HEK293 (cell line): ENCODE measurements around the gene ACSS1.
A peak's percentile ranks its signal among the peaks of the same experiment; 100 is the strongest.

Experiments used
- CTCF ChIA-PET: fragments of 350-600 bp; formaldehyde crosslinking; extraction: SDS; loops from one replicate; lab custom pipeline; 2021; ENCODE audit warnings: antibody characterized with exemption; lab: Yijun Ruan, JAX
- POLR2A ChIA-PET: fragments of 300-600 bp; formaldehyde crosslinking; extraction: SDS; loops from one replicate; lab custom pipeline; 2020; ENCODE audit warnings: antibody characterized with exemption, inconsistent platforms; lab: Yijun Ruan, JAX
- H3K27ac ChIP-seq: fragments of 200-500 bp; sonication (Bioruptor generic); 2 replicates; pipeline ENCODE4 v1.5.1; 2014; ENCODE audit warnings: low read depth, low read length, control low read depth, inconsistent platforms; ENCODE audit errors: extremely low read depth
- H3K36me3 ChIP-seq, 2 experiments: fragments of 200-500 bp in 1 of 2; sonication (Bioruptor generic) in 1 of 2; 1 replicate in 1 of 2; 2 replicates in 1 of 2; pipeline ENCODE4 v1.5.1; 2014 to 2017; ENCODE audit warnings: inconsistent platforms in 2 of 2, low read length in 2 of 2; ENCODE audit not compliant: control insufficient read depth in 2 of 2, insufficient read depth in 1 of 2
- H3K4me1 ChIP-seq: fragments of 200-500 bp; sonication (Bioruptor generic); 2 replicates; pipeline ENCODE4 v1.5.1; 2014; ENCODE audit warnings: mild to moderate bottlenecking, low read length, inconsistent platforms; ENCODE audit not compliant: control insufficient read depth, insufficient read depth
- H3K4me3 ChIP-seq: 2 replicates; pipeline ENCODE4 v1.5.1; 2011; ENCODE audit warnings: low read depth, mild to moderate bottlenecking, control low read depth, low read length, moderate library complexity
- H3K9me3 ChIP-seq: fragments of 200-500 bp; sonication (Bioruptor generic); 2 replicates; pipeline ENCODE4 v1.5.1; 2014; ENCODE audit warnings: low read depth, low read length, inconsistent platforms; ENCODE audit not compliant: control insufficient read depth, insufficient read depth
- GLI4 ChIP-seq: fragments of 450-650 bp; formaldehyde crosslinking; IDR thresholded peaks from 2 replicates; pipeline ENCODE4 v1.5.1; 2016; ENCODE audit warnings: missing biosample characterization, missing genetic modification characterization
- GLIS1 ChIP-seq: fragments of 450-650 bp; formaldehyde crosslinking; IDR thresholded peaks from 2 replicates; pipeline ENCODE4 v1.5.1; 2016; ENCODE audit warnings: missing biosample characterization, missing genetic modification characterization
- KLF10 ChIP-seq: fragments of 450-650 bp; IDR thresholded peaks from 2 replicates; pipeline ENCODE4 v1.5.1; 2018; ENCODE audit warnings: missing biosample characterization, mild to moderate bottlenecking, missing genetic modification characterization
- KLF7 ChIP-seq: fragments of 450-650 bp; formaldehyde crosslinking; IDR thresholded peaks from 2 replicates; pipeline ENCODE4 v1.5.1; 2016; ENCODE audit warnings: missing biosample characterization, missing genetic modification characterization, borderline replicate concordance
- SCRT1 ChIP-seq: fragments of 450-650 bp; formaldehyde crosslinking; IDR thresholded peaks from 2 replicates; pipeline ENCODE4 v1.5.1; 2016; ENCODE audit warnings: missing biosample characterization, missing genetic modification characterization, borderline replicate concordance
- SETDB1 ChIP-seq: IDR thresholded peaks from one replicate; pipeline ENCODE4 v1.6.1; 2017; ENCODE audit warnings: mild to moderate bottlenecking, low read length, moderate library complexity, mixed read lengths; ENCODE audit not compliant: insufficient read length
- SP3 ChIP-seq: fragments of 450-650 bp; formaldehyde crosslinking; IDR thresholded peaks from 2 replicates; pipeline ENCODE4 v1.5.1; 2016; ENCODE audit warnings: missing biosample characterization, missing genetic modification characterization
- ZBTB20 ChIP-seq: fragments of 450-650 bp; formaldehyde crosslinking; IDR thresholded peaks from 2 replicates; pipeline ENCODE4 v1.5.1; 2016; ENCODE audit warnings: missing biosample characterization, missing genetic modification characterization
- ZEB2 ChIP-seq: fragments of 450-650 bp; formaldehyde crosslinking; IDR thresholded peaks from 2 replicates; pipeline ENCODE4 v1.5.1; 2016; ENCODE audit warnings: missing biosample characterization, missing genetic modification characterization
- ZFP69B ChIP-seq: fragments of 450-650 bp; formaldehyde crosslinking; IDR thresholded peaks from 2 replicates; pipeline ENCODE4 v1.5.1; 2016; ENCODE audit warnings: missing biosample characterization, missing genetic modification characterization
- ZIC2 ChIP-seq: fragments of 450-650 bp; formaldehyde crosslinking; IDR thresholded peaks from 2 replicates; pipeline ENCODE4 v1.5.1; 2016; ENCODE audit warnings: missing biosample characterization, missing genetic modification characterization
- ZNF2 ChIP-seq: fragments of 450-650 bp; formaldehyde crosslinking; IDR thresholded peaks from 2 replicates; pipeline ENCODE4 v1.5.1; 2016; ENCODE audit warnings: missing biosample characterization, missing genetic modification characterization
- ZNF335 ChIP-seq: fragments of 450-650 bp; formaldehyde crosslinking; conservative IDR thresholded peaks from 2 replicates; pipeline ENCODE4 v1.5.1; 2016; ENCODE audit warnings: missing biosample characterization, missing genetic modification characterization
- ZNF366 ChIP-seq: fragments of 450-650 bp; formaldehyde crosslinking; conservative IDR thresholded peaks from 2 replicates; pipeline ENCODE4 v1.5.1; 2016; ENCODE audit warnings: missing biosample characterization, missing genetic modification characterization
- ZNF416 ChIP-seq: fragments of 450-650 bp; formaldehyde crosslinking; IDR thresholded peaks from 2 replicates; pipeline ENCODE4 v1.5.1; 2016; ENCODE audit warnings: missing biosample characterization, missing genetic modification characterization
- ZNF561 ChIP-seq: fragments of 450-650 bp; IDR thresholded peaks from 2 replicates; pipeline ENCODE4 v1.5.1; 2018; ENCODE audit warnings: missing biosample characterization, missing genetic modification characterization, borderline replicate concordance
- ZNF830 ChIP-seq: fragments of 450-650 bp; IDR thresholded peaks from 2 replicates; pipeline ENCODE4 v1.5.0; 2018; ENCODE audit warnings: missing biosample characterization, missing genetic modification characterization, low read depth, mild to moderate bottlenecking, moderate library complexity
- ZXDB ChIP-seq: fragments of 450-650 bp; formaldehyde crosslinking; IDR thresholded peaks from 2 replicates; pipeline ENCODE4 v1.5.1; 2016; ENCODE audit warnings: missing biosample characterization, missing genetic modification characterization
- TF ChIP-seq, protein P1 (sequence below): fragments of 450-650 bp; formaldehyde crosslinking; IDR thresholded peaks from 2 replicates; pipeline ENCODE4 v1.5.1; 2016; ENCODE audit warnings: missing biosample characterization, missing genetic modification characterization
- TF ChIP-seq, protein P2 (sequence below): fragments of 450-650 bp; formaldehyde crosslinking; IDR thresholded peaks from 2 replicates; pipeline ENCODE4 v1.5.1; 2016; ENCODE audit warnings: missing biosample characterization, missing genetic modification characterization, borderline replicate concordance
- TF ChIP-seq, protein P3 (sequence below): fragments of 450-650 bp; formaldehyde crosslinking; IDR thresholded peaks from 2 replicates; pipeline ENCODE4 v1.5.1; 2017; ENCODE audit warnings: missing biosample characterization, missing genetic modification characterization
- TF ChIP-seq, protein P4 (sequence below): fragments of 450-650 bp; formaldehyde crosslinking; IDR thresholded peaks from 2 replicates; pipeline ENCODE4 v1.5.1; 2016; ENCODE audit warnings: missing biosample characterization, missing genetic modification characterization
- TF ChIP-seq, protein P5 (sequence below): fragments of 450-650 bp; formaldehyde crosslinking; IDR thresholded peaks from 2 replicates; pipeline ENCODE4 v1.5.1; 2016; ENCODE audit warnings: missing biosample characterization, missing genetic modification characterization

The ACSS1 gene

DNA sequence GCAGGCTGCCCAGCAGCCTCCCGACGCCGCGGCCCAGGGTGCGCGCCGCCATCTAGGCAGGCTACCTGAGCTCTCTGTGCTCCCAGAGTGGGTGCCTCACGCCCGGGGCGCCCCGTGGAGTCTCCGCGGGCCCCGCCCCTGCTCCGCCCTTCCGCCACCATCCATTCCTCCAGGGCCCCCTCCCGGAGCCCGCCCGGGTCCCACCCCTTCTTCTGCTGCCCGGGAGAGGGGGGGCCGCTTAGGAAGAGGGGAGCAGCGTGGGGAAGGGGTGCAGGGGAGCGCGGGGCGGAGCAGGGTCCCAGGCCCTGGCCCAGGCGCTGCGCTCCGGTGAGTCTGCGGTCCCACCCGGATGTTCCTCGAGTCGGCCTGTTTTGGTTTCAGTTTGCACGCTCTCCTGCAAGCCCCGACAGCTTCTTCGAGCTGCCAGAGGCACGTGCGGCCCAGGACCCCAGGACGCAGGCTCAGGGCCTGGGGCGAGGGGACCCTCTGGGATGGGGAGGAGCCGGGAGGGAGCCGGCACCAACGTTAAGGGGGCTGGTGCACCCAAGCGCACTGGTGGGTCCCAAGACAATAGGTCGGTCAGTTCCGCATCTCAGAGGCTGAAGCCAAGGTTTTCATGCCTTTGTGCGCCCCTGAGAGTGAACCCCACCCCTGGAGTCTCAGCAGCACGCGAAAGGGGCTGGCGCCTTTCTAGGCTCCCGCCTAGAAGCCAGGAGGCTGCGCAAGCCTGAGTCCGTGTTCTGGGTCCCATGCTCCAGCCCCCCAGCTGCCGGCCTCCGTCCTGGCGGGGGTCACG is at the start of gene ACSS1:
TSS of gene ACSS1 (minus strand) at position 89 of the 796 bp plus-strand sequence. CDS start at position 52, 37 bp downstream.
- Histone ChIP-seq H3K27ac (peak within 1 kb of the TSS; percentile 50; the same call in 1 of the 2 replicates), H3K9me3 (no peaks in the 10 kb centered on the region), H3K4me3 (peak within 1 kb of the TSS; percentile 38), H3K36me3 (no peaks in the 10 kb centered on the region), H3K4me1 (peaks cover 6% of the 10 kb centered on the region)
- ChIA-PET CTCF (interaction anchor here (1.5 kb wide), 1 partner anchor 64 kb away, joined by 5 read pairs; no protein-coding TSS in a partner anchor), POLR2A (no interaction called here)
- 0 out of 2 replicates have a peak, but pooled peaks have one; percentile 31 for TF ChIP-seq ZNF366 (tag by site-specific recombination)
- peak; percentile 67; the same call in 1 of the 2 replicates for TF ChIP-seq KLF10 (tag by site-specific recombination)
- TF ChIP-seq, protein P1, sequence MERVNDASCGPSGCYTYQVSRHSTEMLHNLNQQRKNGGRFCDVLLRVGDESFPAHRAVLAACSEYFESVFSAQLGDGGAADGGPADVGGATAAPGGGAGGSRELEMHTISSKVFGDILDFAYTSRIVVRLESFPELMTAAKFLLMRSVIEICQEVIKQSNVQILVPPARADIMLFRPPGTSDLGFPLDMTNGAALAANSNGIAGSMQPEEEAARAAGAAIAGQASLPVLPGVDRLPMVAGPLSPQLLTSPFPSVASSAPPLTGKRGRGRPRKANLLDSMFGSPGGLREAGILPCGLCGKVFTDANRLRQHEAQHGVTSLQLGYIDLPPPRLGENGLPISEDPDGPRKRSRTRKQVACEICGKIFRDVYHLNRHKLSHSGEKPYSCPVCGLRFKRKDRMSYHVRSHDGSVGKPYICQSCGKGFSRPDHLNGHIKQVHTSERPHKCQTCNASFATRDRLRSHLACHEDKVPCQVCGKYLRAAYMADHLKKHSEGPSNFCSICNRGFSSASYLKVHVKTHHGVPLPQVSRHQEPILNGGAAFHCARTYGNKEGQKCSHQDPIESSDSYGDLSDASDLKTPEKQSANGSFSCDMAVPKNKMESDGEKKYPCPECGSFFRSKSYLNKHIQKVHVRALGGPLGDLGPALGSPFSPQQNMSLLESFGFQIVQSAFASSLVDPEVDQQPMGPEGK (tag by site-specific recombination), result peak; percentile 70
- peak; percentile 31 for TF ChIP-seq ZXDB (tag by site-specific recombination)
- peak; percentile 33; the same call in 1 of the 2 replicates for TF ChIP-seq GLIS1 (tag by site-specific recombination)
- TF ChIP-seq SCRT1, result no peak
- peak; percentile 79; the same call in 1 of the 2 replicates for TF ChIP-seq ZFP69B
- TF ChIP-seq ZIC2 (tag by site-specific recombination), result peak; percentile 44; the same call in 1 of the 2 replicates
- TF ChIP-seq SETDB1, result no peak
- TF ChIP-seq GLI4 (tag by site-specific recombination), result no peak
- no peak for TF ChIP-seq ZNF2 (tag by site-specific recombination)
- TF ChIP-seq, protein P2, sequence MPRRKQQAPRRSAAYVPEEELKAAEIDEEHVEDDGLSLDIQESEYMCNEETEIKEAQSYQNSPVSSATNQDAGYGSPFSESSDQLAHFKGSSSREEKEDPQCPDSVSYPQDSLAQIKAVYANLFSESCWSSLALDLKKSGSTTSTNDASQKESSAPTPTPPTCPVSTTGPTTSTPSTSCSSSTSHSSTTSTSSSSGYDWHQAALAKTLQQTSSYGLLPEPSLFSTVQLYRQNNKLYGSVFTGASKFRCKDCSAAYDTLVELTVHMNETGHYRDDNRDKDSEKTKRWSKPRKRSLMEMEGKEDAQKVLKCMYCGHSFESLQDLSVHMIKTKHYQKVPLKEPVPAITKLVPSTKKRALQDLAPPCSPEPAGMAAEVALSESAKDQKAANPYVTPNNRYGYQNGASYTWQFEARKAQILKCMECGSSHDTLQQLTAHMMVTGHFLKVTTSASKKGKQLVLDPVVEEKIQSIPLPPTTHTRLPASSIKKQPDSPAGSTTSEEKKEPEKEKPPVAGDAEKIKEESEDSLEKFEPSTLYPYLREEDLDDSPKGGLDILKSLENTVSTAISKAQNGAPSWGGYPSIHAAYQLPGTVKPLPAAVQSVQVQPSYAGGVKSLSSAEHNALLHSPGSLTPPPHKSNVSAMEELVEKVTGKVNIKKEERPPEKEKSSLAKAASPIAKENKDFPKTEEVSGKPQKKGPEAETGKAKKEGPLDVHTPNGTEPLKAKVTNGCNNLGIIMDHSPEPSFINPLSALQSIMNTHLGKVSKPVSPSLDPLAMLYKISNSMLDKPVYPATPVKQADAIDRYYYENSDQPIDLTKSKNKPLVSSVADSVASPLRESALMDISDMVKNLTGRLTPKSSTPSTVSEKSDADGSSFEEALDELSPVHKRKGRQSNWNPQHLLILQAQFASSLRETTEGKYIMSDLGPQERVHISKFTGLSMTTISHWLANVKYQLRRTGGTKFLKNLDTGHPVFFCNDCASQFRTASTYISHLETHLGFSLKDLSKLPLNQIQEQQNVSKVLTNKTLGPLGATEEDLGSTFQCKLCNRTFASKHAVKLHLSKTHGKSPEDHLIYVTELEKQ (tag by site-specific recombination), result no peak
- no peak for TF ChIP-seq ZNF830 (tag by site-specific recombination)
- TF ChIP-seq KLF7 (tag by site-specific recombination), result peak; percentile 66; the same call in 1 of the 2 replicates
- TF ChIP-seq ZBTB20 (tag by site-specific recombination), result peak; percentile 96
- TF ChIP-seq, protein P3, sequence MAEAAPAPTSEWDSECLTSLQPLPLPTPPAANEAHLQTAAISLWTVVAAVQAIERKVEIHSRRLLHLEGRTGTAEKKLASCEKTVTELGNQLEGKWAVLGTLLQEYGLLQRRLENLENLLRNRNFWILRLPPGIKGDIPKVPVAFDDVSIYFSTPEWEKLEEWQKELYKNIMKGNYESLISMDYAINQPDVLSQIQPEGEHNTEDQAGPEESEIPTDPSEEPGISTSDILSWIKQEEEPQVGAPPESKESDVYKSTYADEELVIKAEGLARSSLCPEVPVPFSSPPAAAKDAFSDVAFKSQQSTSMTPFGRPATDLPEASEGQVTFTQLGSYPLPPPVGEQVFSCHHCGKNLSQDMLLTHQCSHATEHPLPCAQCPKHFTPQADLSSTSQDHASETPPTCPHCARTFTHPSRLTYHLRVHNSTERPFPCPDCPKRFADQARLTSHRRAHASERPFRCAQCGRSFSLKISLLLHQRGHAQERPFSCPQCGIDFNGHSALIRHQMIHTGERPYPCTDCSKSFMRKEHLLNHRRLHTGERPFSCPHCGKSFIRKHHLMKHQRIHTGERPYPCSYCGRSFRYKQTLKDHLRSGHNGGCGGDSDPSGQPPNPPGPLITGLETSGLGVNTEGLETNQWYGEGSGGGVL (tag by site-specific recombination), result no peak; the same call in 1 of the 2 replicates
- no peak for TF ChIP-seq ZNF416 (tag by site-specific recombination)
- TF ChIP-seq, protein P4, sequence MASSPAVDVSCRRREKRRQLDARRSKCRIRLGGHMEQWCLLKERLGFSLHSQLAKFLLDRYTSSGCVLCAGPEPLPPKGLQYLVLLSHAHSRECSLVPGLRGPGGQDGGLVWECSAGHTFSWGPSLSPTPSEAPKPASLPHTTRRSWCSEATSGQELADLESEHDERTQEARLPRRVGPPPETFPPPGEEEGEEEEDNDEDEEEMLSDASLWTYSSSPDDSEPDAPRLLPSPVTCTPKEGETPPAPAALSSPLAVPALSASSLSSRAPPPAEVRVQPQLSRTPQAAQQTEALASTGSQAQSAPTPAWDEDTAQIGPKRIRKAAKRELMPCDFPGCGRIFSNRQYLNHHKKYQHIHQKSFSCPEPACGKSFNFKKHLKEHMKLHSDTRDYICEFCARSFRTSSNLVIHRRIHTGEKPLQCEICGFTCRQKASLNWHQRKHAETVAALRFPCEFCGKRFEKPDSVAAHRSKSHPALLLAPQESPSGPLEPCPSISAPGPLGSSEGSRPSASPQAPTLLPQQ (tag by site-specific recombination), result peak; percentile 71; the same call in 1 of the 2 replicates
- peak; percentile 59 for TF ChIP-seq ZNF335 (tag by site-specific recombination)
- peak; percentile 79 for TF ChIP-seq SP3
- TF ChIP-seq ZNF561 (tag by site-specific recombination), result no peak
- TF ChIP-seq ZEB2 (tag by site-specific recombination), result peak; percentile 12; the same call in 1 of the 2 replicates
- TF ChIP-seq, protein P5, sequence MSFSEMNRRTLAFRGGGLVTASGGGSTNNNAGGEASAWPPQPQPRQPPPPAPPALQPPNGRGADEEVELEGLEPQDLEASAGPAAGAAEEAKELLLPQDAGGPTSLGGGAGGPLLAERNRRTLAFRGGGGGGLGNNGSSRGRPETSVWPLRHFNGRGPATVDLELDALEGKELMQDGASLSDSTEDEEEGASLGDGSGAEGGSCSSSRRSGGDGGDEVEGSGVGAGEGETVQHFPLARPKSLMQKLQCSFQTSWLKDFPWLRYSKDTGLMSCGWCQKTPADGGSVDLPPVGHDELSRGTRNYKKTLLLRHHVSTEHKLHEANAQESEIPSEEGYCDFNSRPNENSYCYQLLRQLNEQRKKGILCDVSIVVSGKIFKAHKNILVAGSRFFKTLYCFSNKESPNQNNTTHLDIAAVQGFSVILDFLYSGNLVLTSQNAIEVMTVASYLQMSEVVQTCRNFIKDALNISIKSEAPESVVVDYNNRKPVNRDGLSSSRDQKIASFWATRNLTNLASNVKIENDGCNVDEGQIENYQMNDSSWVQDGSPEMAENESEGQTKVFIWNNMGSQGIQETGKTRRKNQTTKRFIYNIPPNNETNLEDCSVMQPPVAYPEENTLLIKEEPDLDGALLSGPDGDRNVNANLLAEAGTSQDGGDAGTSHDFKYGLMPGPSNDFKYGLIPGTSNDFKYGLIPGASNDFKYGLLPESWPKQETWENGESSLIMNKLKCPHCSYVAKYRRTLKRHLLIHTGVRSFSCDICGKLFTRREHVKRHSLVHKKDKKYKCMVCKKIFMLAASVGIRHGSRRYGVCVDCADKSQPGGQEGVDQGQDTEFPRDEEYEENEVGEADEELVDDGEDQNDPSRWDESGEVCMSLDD (tag by site-specific recombination), result peak; percentile 42; the same call in 1 of the 2 replicates
